IMR-90 (cell line): ENCODE data around the gene RFPL3. TPM values are rescaled to one million over a fixed set of nuclear protein-coding genes. Genes with fewer than 3 reads are reported as not detected.

ENCODE experiments used
- ATAC-seq: fragments of 200-7000 bp; cut with Tn5 transposase; 2 replicates; pipeline ENCODE4 v1.9.1; 2020; ENCODE audit warnings: low read depth, mild to moderate bottlenecking, moderate library complexity
- BruUV-seq: library from RNA; stranded (reverse); fragments of 400-500 nt; replicated peaks from 2 replicates; lab custom pipeline; 2021; lab: Mats Ljungman, UMichigan
- CTCF ChIA-PET: fragments of 300-600 bp; formaldehyde crosslinking; extraction: SDS; loops from one replicate; lab custom pipeline; 2021; ENCODE audit warnings: antibody characterized with exemption; lab: Yijun Ruan, JAX
- POLR2A ChIA-PET: fragments of 300-600 bp; sonication (Branson Sonifier 250); formaldehyde crosslinking; loops from one replicate; lab custom pipeline; 2022; ENCODE audit warnings: antibody characterized with exemption; ENCODE audit not compliant: unreplicated experiment; lab: Charles Lee
- DNase-seq: peaks from one replicate; pipeline ENCODE4 v3.0.0; 2013
- H2AFZ ChIP-seq: replicated peaks from 2 replicates; pipeline ENCODE3; 2013; ENCODE audit warnings: low read length, mild to moderate bottlenecking; ENCODE audit not compliant: poor library complexity
- H2AK5ac ChIP-seq: 2 replicates; pipeline ENCODE4 v1.6.1; 2013; ENCODE audit warnings: low read depth, low read length, inconsistent platforms
- H2AK9ac ChIP-seq: replicated peaks from 2 replicates; pipeline ENCODE3; 2013; ENCODE audit warnings: mild to moderate bottlenecking, low read depth, low read length, moderate library complexity; ENCODE audit not compliant: poor library complexity
- H2BK120ac ChIP-seq: 2 replicates; pipeline ENCODE4 v1.6.1; 2013; ENCODE audit warnings: low read depth, low read length, inconsistent platforms
- H2BK15ac ChIP-seq: 3 replicates; pipeline ENCODE4 v1.6.1; 2013; ENCODE audit warnings: low read depth, low read length, inconsistent platforms
- H2BK20ac ChIP-seq: 2 replicates; pipeline ENCODE4 v1.6.1; 2013; ENCODE audit warnings: low read depth, mild to moderate bottlenecking, inconsistent platforms, low read length, moderate library complexity
- H2BK5ac ChIP-seq: 2 replicates; pipeline ENCODE4 v1.6.1; 2013; ENCODE audit warnings: mild to moderate bottlenecking, low read depth, low read length, inconsistent platforms; ENCODE audit not compliant: poor library complexity, severe bottlenecking
- H3K14ac ChIP-seq: replicated peaks from 2 replicates; pipeline ENCODE4 v1.6.1; 2013; ENCODE audit warnings: low read depth, low read length, inconsistent platforms
- H3K18ac ChIP-seq: 2 replicates; pipeline ENCODE4 v1.6.1; 2013; ENCODE audit warnings: low read depth, low read length, control low read depth
- H3K23ac ChIP-seq: 2 replicates; pipeline ENCODE4 v1.6.1; 2013; ENCODE audit warnings: low read depth, low read length, inconsistent platforms
- H3K27ac ChIP-seq: 2 replicates; pipeline ENCODE4 v1.5.1; 2013; ENCODE audit warnings: mild to moderate bottlenecking, control low read depth, low read length; ENCODE audit not compliant: insufficient read depth
- H3K27me3 ChIP-seq: 2 replicates; pipeline ENCODE4 v1.6.1; 2013; ENCODE audit warnings: low read length; ENCODE audit not compliant: control insufficient read depth, insufficient read depth
- H3K36me3 ChIP-seq: 2 replicates; pipeline ENCODE4 v1.6.1; 2013; ENCODE audit warnings: low read length, mixed read lengths; ENCODE audit not compliant: control insufficient read depth, insufficient read depth
- H3K4ac ChIP-seq: 2 replicates; pipeline ENCODE4 v1.6.1; 2013; ENCODE audit warnings: low read depth, low read length, inconsistent platforms
- H3K4me1 ChIP-seq: 2 replicates; pipeline ENCODE4 v1.6.1; 2013; ENCODE audit warnings: low read length, mixed read lengths; ENCODE audit not compliant: control insufficient read depth, insufficient read depth
- H3K4me2 ChIP-seq: 2 replicates; pipeline ENCODE4 v1.6.1; 2013; ENCODE audit warnings: low read depth, mild to moderate bottlenecking, control low read depth, low read length, moderate library complexity
- H3K4me3 ChIP-seq: 2 replicates; pipeline ENCODE4 v1.5.1; 2013; ENCODE audit warnings: low read depth, mild to moderate bottlenecking, control low read depth, low read length, moderate library complexity; ENCODE audit not compliant: insufficient read depth
- H3K56ac ChIP-seq: 2 replicates; pipeline ENCODE4 v1.6.1; 2013; ENCODE audit warnings: low read length, inconsistent platforms; ENCODE audit not compliant: insufficient read depth; ENCODE audit errors: extremely low read depth
- H3K79me1 ChIP-seq, 2 experiments: 2 replicates each; pipeline ENCODE4 v1.6.1; 2013; ENCODE audit warnings: low read length in 2 of 2, inconsistent platforms in 1 of 2, low read depth in 1 of 2
- H3K9ac ChIP-seq: 2 replicates; pipeline ENCODE4 v1.6.1; 2013; ENCODE audit warnings: low read depth, low read length, control low read depth
- H3K9me1 ChIP-seq: 2 replicates; pipeline ENCODE4 v1.6.1; 2013; ENCODE audit warnings: low read length, inconsistent platforms; ENCODE audit not compliant: insufficient read depth
- H3K9me3 ChIP-seq: 2 replicates; pipeline ENCODE4 v1.6.1; 2013; ENCODE audit warnings: low read length; ENCODE audit not compliant: control insufficient read depth, insufficient read depth
- H4K20me1 ChIP-seq: 2 replicates; pipeline ENCODE4 v1.6.1; 2013; ENCODE audit warnings: low read length, inconsistent platforms; ENCODE audit not compliant: insufficient read depth
- H4K5ac ChIP-seq: 2 replicates; pipeline ENCODE4 v1.6.1; 2013; ENCODE audit warnings: mild to moderate bottlenecking, low read depth, low read length, control low read depth
- H4K8ac ChIP-seq, 2 experiments: 2 replicates each; pipeline ENCODE4 v1.6.1; 2013; ENCODE audit warnings: low read depth in 2 of 2, low read length in 2 of 2, control low read depth in 1 of 2, inconsistent platforms in 1 of 2
- H4K91ac ChIP-seq: 2 replicates; pipeline ENCODE4 v1.6.1; 2013; ENCODE audit warnings: low read depth, low read length, inconsistent platforms; ENCODE audit not compliant: insufficient read depth
- BHLHE40 ChIP-seq: fragments of 150-350 bp; IDR thresholded peaks from 2 replicates; pipeline ENCODE4 v1.6.1; 2016; ENCODE audit warnings: mild to moderate bottlenecking, low read depth, low read length
- CHD1 ChIP-seq: IDR thresholded peaks from 2 replicates; pipeline ENCODE4 v1.6.1; 2012; ENCODE audit warnings: low read depth, low read length, improper control_type of control experiment
- MAZ ChIP-seq: IDR thresholded peaks from 2 replicates; pipeline ENCODE4 v1.6.1; 2012; ENCODE audit warnings: low read depth, mild to moderate bottlenecking, low read length, improper control_type of control experiment, moderate library complexity, borderline replicate concordance
- MXI1 ChIP-seq: IDR thresholded peaks from 2 replicates; pipeline ENCODE4 v1.6.1; 2012; ENCODE audit warnings: low read depth, mild to moderate bottlenecking, low read length, moderate library complexity, borderline replicate concordance
- NFE2L2 ChIP-seq: fragments of 150-350 bp; IDR thresholded peaks from 2 replicates; pipeline ENCODE4 v1.6.1; 2016; ENCODE audit warnings: low read depth, mild to moderate bottlenecking, low read length
- POLR2A ChIP-seq: IDR thresholded peaks from 2 replicates; pipeline ENCODE4 v1.6.1; 2012; ENCODE audit warnings: mild to moderate bottlenecking, low read depth, low read length
- RCOR1 ChIP-seq: IDR thresholded peaks from 2 replicates; pipeline ENCODE4 v1.6.1; 2012; ENCODE audit warnings: mild to moderate bottlenecking, low read length, improper control_type of control experiment; ENCODE audit not compliant: insufficient replicate concordance
- RFX5 ChIP-seq: IDR thresholded peaks from 2 replicates; pipeline ENCODE4 v1.8.0; 2012; ENCODE audit warnings: low read depth, mild to moderate bottlenecking, low read length, moderate library complexity
- SMC3 ChIP-seq: fragments of 150-350 bp; IDR thresholded peaks from 2 replicates; pipeline ENCODE4 v1.6.1; 2016; ENCODE audit warnings: low read depth, mild to moderate bottlenecking, antibody characterized with exemption, low read length, moderate library complexity
- WGBS, 2 experiments: methylation state at CpG; one replicate each; pipeline versions ENCODE4 v1.1.5 to v1.1.7; 2013; ENCODE audit warnings: missing lambda C conversion rate in 2 of 2; ENCODE audit not compliant: insufficient read length in 1 of 2; ENCODE audit errors: extremely low coverage in 2 of 2; 5-methylcytosine and 5-hydroxymethylcytosine counted together
- dilution Hi-C: fragments of 300-500 bp; cut with HindIII; formaldehyde crosslinking; loops from one replicate; pipeline ENCODE4 v1.14.3; 2018; ENCODE audit warnings: low sequenced_read_pairs; ENCODE audit not compliant: unreplicated experiment
- in situ Hi-C: fragments of 300-500 bp; cut with MboI; formaldehyde crosslinking; loops from 3 replicates; pipeline ENCODE4 v1.14.3; 2019; ENCODE audit warnings: low sequenced_read_pairs, inconsistent platforms, mixed read lengths
- intact Hi-C: fragments of 100-400 bp; cut with micrococcal nuclease; formaldehyde crosslinking; loops from 2 replicates; pipeline ENCODE4 v1.10.0; 2022
- polyA plus RNA-seq, 3 experiments: library from polyadenylated mRNA; depleted of rRNA; stranded (reverse); fragments of >200 nt; gene quantifications; 2 replicates each; pipeline ENCODE4 v1.2.3, GENCODE V29; 2012; ENCODE audit warnings: low replicate concordance in 1 of 3
- total RNA-seq: library from RNA; depleted of rRNA; stranded (reverse); fragments of >200 nt; gene quantifications from 2 replicates; pipeline ENCODE4 v1.2.3, GENCODE V29; 2012
- TF ChIP-seq, protein P1 (sequence below): fragments of 150-350 bp; IDR thresholded peaks from 2 replicates; pipeline ENCODE4 v1.6.1; 2017; ENCODE audit warnings: mild to moderate bottlenecking, antibody characterized with exemption, low read length, low read depth
- TF ChIP-seq, protein P2 (sequence below): fragments of 150-350 bp; IDR thresholded peaks from 2 replicates; pipeline ENCODE4 v1.6.1; 2016; ENCODE audit warnings: low read depth, mild to moderate bottlenecking, low read length, moderate library complexity, borderline replicate concordance
- TF ChIP-seq, protein P3 (sequence below): conservative IDR thresholded peaks from 2 replicates; pipeline ENCODE4 v1.5.1; 2012; ENCODE audit warnings: mild to moderate bottlenecking, low read depth, low read length, improper control_type of control experiment

RFPL3 gene
- total and polyA plus RNA-seq, 2 of the 4 experiments (the other 2 are of a cell fraction) = not detected

DNA sequence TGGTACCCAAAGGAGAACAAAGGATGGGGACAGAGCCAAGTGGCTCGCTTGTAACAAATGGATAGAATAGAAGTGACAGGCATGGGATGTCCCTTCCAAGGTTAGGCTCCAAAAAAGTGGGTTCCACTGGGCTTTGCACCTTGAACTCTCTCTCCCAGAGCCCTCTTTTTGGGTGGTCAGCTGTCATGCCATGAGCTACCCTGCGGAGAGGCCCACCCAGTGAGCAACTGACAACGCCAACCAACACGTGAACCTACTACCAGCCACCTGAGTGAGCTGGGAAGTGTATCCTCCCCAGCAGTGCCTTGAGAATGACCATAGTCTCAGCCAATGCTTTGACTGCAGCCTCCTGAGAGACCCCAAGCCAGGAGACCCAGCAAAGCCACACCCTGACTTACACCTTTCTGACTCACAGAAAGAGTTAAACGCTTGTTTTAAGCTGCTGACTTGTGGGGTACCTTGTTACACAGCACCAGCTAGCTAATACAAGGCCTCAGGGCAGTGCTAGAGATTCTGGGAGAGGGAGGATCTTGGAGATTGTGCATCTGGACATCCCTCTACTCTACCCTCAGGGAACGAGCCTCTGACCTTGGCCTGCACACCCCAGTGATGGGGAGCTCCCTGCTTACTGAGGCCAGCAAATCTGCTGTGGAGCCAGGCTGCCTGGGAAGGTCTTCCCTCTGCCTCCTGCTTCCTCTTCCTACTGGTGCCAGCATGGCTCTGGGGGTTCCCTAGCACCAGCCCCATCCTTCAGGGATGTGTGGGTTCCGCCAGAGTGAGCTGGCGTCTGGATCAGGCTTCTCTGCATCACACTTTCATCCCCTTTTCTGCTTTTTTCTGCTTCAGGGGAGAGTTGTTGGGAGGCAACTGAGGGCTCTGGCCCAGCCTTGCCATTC is 29.1 kb upstream of the RFPL3 start:
- Histone ChIP-seq H2BK120ac (no peak overlapping the region), H3K23ac (no peak overlapping the region), H4K20me1 (no peaks in the 10 kb centered on the region), H3K4me2 (no peak overlapping the region), H4K5ac (no peak overlapping the region), H3K27me3 (no peaks in the 10 kb centered on the region), H3K9me3 (no peaks in the 10 kb centered on the region), H3K9ac (no peak overlapping the region), H3K9me1 (no peaks in the 10 kb centered on the region), H2AFZ (no peak overlapping the region), H3K4ac (no peak overlapping the region), H3K4me3 (no peak overlapping the region), H3K14ac (no peak overlapping the region), H3K36me3 (no peaks in the 10 kb centered on the region), H4K91ac (no peak overlapping the region), H2BK20ac (no peak overlapping the region), H4K8ac (no peak overlapping the region), H3K56ac (no peak overlapping the region), H3K18ac (no peak overlapping the region), H2BK15ac (no peak overlapping the region), H2AK9ac (no peak overlapping the region), H2AK5ac (no peak overlapping the region), H3K27ac (no peak overlapping the region), H3K79me1 (no peaks in the 10 kb centered on the region), H2BK5ac (no peak overlapping the region), H3K4me1 (no peaks in the 10 kb centered on the region)
- DNase-seq (no peak), ATAC-seq (no peak)
- ChIA-PET POLR2A (no interaction called here), CTCF (interaction anchor here (0.5 kb wide), 1 partner anchor 60 kb away, joined by 3 read pairs; no protein-coding TSS in a partner anchor)
- BruUV-seq = no TSS peak
- dilution Hi-C loops (no loop called here), in situ Hi-C loops (no loop called here), intact Hi-C loops (no loop called here)
- TF ChIP-seq, protein P1, sequence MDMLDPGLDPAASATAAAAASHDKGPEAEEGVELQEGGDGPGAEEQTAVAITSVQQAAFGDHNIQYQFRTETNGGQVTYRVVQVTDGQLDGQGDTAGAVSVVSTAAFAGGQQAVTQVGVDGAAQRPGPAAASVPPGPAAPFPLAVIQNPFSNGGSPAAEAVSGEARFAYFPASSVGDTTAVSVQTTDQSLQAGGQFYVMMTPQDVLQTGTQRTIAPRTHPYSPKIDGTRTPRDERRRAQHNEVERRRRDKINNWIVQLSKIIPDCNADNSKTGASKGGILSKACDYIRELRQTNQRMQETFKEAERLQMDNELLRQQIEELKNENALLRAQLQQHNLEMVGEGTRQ = no peak
- TF ChIP-seq NFE2L2 (no peak), RFX5 (no peak), RCOR1 (no peak), CHD1 (no peak), MXI1 (no peak), MAZ (no peak), SMC3 (no peak), BHLHE40 (no peak), POLR2A (no peak)
- TF ChIP-seq, protein P2, sequence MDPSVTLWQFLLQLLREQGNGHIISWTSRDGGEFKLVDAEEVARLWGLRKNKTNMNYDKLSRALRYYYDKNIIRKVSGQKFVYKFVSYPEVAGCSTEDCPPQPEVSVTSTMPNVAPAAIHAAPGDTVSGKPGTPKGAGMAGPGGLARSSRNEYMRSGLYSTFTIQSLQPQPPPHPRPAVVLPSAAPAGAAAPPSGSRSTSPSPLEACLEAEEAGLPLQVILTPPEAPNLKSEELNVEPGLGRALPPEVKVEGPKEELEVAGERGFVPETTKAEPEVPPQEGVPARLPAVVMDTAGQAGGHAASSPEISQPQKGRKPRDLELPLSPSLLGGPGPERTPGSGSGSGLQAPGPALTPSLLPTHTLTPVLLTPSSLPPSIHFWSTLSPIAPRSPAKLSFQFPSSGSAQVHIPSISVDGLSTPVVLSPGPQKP = no peak
- TF ChIP-seq, protein P3, sequence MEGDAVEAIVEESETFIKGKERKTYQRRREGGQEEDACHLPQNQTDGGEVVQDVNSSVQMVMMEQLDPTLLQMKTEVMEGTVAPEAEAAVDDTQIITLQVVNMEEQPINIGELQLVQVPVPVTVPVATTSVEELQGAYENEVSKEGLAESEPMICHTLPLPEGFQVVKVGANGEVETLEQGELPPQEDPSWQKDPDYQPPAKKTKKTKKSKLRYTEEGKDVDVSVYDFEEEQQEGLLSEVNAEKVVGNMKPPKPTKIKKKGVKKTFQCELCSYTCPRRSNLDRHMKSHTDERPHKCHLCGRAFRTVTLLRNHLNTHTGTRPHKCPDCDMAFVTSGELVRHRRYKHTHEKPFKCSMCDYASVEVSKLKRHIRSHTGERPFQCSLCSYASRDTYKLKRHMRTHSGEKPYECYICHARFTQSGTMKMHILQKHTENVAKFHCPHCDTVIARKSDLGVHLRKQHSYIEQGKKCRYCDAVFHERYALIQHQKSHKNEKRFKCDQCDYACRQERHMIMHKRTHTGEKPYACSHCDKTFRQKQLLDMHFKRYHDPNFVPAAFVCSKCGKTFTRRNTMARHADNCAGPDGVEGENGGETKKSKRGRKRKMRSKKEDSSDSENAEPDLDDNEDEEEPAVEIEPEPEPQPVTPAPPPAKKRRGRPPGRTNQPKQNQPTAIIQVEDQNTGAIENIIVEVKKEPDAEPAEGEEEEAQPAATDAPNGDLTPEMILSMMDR = no peak
- 29% methylated on average over 1 of the region's 8 CpGs; no CpG with 5 or more reads in 1 of the 2 experiments for WGBS, 2 experiments
